GM23338 (cell line): ENCODE data around the gene PFKFB3. TPM values are rescaled to one million over a fixed set of nuclear protein-coding genes. Genes with fewer than 3 reads are reported as not detected.

ENCODE experiments used
- ATAC-seq: fragments of 200-7000 bp; cut with Tn5 transposase; 3 replicates; pipeline ENCODE4 v1.9.1; 2020
- DNase-seq: peaks from one replicate; pipeline ENCODE4 v3.0.0-alpha.2; 2015; ENCODE audit warnings: low spot score
- H2AFZ ChIP-seq: fragments of 200-600 bp; sonication (generic); 2 replicates; pipeline ENCODE4 v1.8.0; 2016; ENCODE audit warnings: antibody characterized with exemption, mild to moderate bottlenecking, moderate library complexity
- H3F3A ChIP-seq: fragments of 200-600 bp; sonication (generic); replicated peaks from 2 replicates; pipeline ENCODE4 v1.8.0; 2017; ENCODE audit warnings: antibody characterized with exemption, mixed run types, low read depth
- H3K27ac ChIP-seq: fragments of 200-600 bp; sonication (generic); 2 replicates; pipeline ENCODE4 v1.6.1; 2016; ENCODE audit warnings: low read depth
- H3K27me3 ChIP-seq: fragments of 200-600 bp; sonication (generic); 2 replicates; pipeline ENCODE4 v1.8.0; 2016; ENCODE audit warnings: mild to moderate bottlenecking, mixed run types, moderate library complexity; ENCODE audit not compliant: insufficient read depth
- H3K36me3 ChIP-seq: fragments of 200-600 bp; sonication (generic); 2 replicates; pipeline ENCODE4 v1.8.0; 2016; ENCODE audit warnings: mild to moderate bottlenecking; ENCODE audit not compliant: insufficient read depth
- H3K4me1 ChIP-seq: fragments of 200-600 bp; sonication (generic); 2 replicates; pipeline ENCODE4 v1.8.0; 2016; ENCODE audit warnings: mild to moderate bottlenecking, moderate library complexity; ENCODE audit not compliant: insufficient read depth
- H3K4me2 ChIP-seq: fragments of 200-600 bp; sonication (generic); 2 replicates; pipeline ENCODE4 v1.7.1; 2017; ENCODE audit warnings: mixed run types
- H3K4me3 ChIP-seq: fragments of 200-600 bp; sonication (generic); 2 replicates; pipeline ENCODE4 v1.6.1; 2016; ENCODE audit warnings: mixed run types
- H3K79me2 ChIP-seq: fragments of 200-600 bp; sonication (generic); replicated peaks from 2 replicates; pipeline ENCODE4 v1.8.0; 2017; ENCODE audit warnings: mild to moderate bottlenecking; ENCODE audit not compliant: insufficient read depth
- H3K9me2 ChIP-seq: fragments of 200-600 bp; sonication (generic); 2 replicates; pipeline ENCODE4 v1.8.0; 2017; ENCODE audit not compliant: insufficient read depth
- H4K20me1 ChIP-seq: fragments of 200-600 bp; sonication (generic); replicated peaks from 2 replicates; pipeline ENCODE4 v1.8.0; 2017; ENCODE audit warnings: mild to moderate bottlenecking; ENCODE audit not compliant: insufficient read depth
- H3K27ac Mint-ChIP-seq: 2 replicates; pipeline ENCODE4 v1.8.0; 2020; ENCODE audit warnings: inconsistent platforms, mild to moderate bottlenecking, moderate library complexity, mixed read lengths
- H3K27me3 Mint-ChIP-seq: 3 replicates; pipeline ENCODE4 v1.8.0; 2022; ENCODE audit warnings: low read depth, mild to moderate bottlenecking, moderate library complexity, mixed read lengths, inconsistent platforms; ENCODE audit not compliant: insufficient read depth, poor library complexity
- H3K36me3 Mint-ChIP-seq: 3 replicates; pipeline ENCODE4 v1.8.0; 2021; ENCODE audit warnings: low read depth, mild to moderate bottlenecking, inconsistent platforms, moderate library complexity, mixed read lengths
- H3K4me1 Mint-ChIP-seq: 3 replicates; pipeline ENCODE4 v1.8.0; 2020; ENCODE audit warnings: mild to moderate bottlenecking, inconsistent platforms, mixed read lengths
- H3K4me3 Mint-ChIP-seq: 3 replicates; pipeline ENCODE4 v1.8.0; 2021; ENCODE audit warnings: moderate library complexity, mild to moderate bottlenecking, inconsistent platforms, mixed read lengths
- H3K9me3 Mint-ChIP-seq: 3 replicates; pipeline ENCODE4 v1.8.0; 2020; ENCODE audit warnings: moderate library complexity, mild to moderate bottlenecking, inconsistent platforms, mixed read lengths
- CTCF ChIP-seq, 2 experiments: fragments of 200-600 bp in 1 of 2; sonication (generic) in 1 of 2; conservative IDR thresholded peaks; 2 replicates each; pipeline versions ENCODE4 v1.5.1 to v1.6.1; 2016 to 2017; ENCODE audit warnings: antibody characterized with exemption in 2 of 2, low read depth in 2 of 2, mild to moderate bottlenecking in 2 of 2, moderate library complexity in 1 of 2
- EZH2 ChIP-seq: fragments of 200-600 bp; sonication (generic); IDR thresholded peaks from one replicate; pipeline ENCODE4 v1.8.0; 2017; ENCODE audit warnings: antibody characterized with exemption, mild to moderate bottlenecking, low read depth; ENCODE audit not compliant: unreplicated experiment
- EZH2phosphoT487 ChIP-seq: fragments of 200-600 bp; sonication (generic); IDR thresholded peaks from one replicate; pipeline ENCODE4 v1.8.1; 2018; ENCODE audit warnings: antibody characterized with exemption; ENCODE audit not compliant: unreplicated experiment
- REST ChIP-seq: IDR thresholded peaks from one replicate; pipeline ENCODE4 v1.6.1; 2018; ENCODE audit warnings: antibody characterized with exemption; ENCODE audit not compliant: unreplicated experiment
- STAT1 ChIP-seq: IDR thresholded peaks from one replicate; pipeline ENCODE4 v1.6.1; 2016; ENCODE audit warnings: antibody characterized with exemption; ENCODE audit not compliant: unreplicated experiment
- ZNF114 ChIP-seq: fragments of 250-450 bp; sonication (Bioruptor Pico); IDR thresholded peaks from 2 replicates; pipeline ENCODE4 v1.5.0; 2020; ENCODE audit warnings: mild to moderate bottlenecking, moderate library complexity
- polyA plus RNA-seq: library from polyadenylated mRNA; unstranded; fragments of >200 nt; fragmentation: Nextera tagmentation; extraction: Ambion mirVana; gene quantifications from 2 replicates; pipeline ENCODE4 v1.2.1, GENCODE V29; 2016
- total RNA-seq: library from RNA; depleted of rRNA; stranded (reverse); fragments of >200 nt; shearing (Covaris generic); gene quantifications from 2 replicates; pipeline ENCODE4 v1.2.3, GENCODE V29; 2014

The PFKFB3 gene
- total and polyA plus RNA-seq, 2 experiments from 2014 or later: 9.5 to 26.8 TPM

GRCh38 chr10:6278519-6279120 lies 75.9 kb downstream of the PFKFB3 start:
- Mint-ChIP-seq H3K27me3 (peaks cover 5% of the 10 kb centered on the region), H3K36me3 (no peaks in the 10 kb centered on the region), H3K4me1 (peaks cover 18% of the 10 kb centered on the region), H3K9me3 (no peaks in the 10 kb centered on the region), H3K27ac (no peak overlapping the region), H3K4me3 (no peak overlapping the region)
- H2AFZ ChIP-seq: no peak overlapping the region
- DNase-seq: no peak
- H4K20me1 ChIP-seq: no peaks in the 10 kb centered on the region
- H3K9me2 ChIP-seq: no peaks in the 10 kb centered on the region
- no peak overlapping the region for H3K4me3 ChIP-seq
- H3K4me1 ChIP-seq: no peaks in the 10 kb centered on the region
- no peak for ATAC-seq
- no peak for TF ChIP-seq ZNF114 (CRISPR knock-in tag)
- no peak for TF ChIP-seq EZH2phosphoT487
- TF ChIP-seq CTCF (conservative IDR thresholded peaks at IDR 0.05; ENCODE audit: low read depth in 2 of 2): no peak
- H3K27ac ChIP-seq: no peak overlapping the region
- H3K27me3 ChIP-seq: no peaks in the 10 kb centered on the region
- H3K36me3 ChIP-seq: no peaks in the 10 kb centered on the region
- H3K79me2 ChIP-seq: no peaks in the 10 kb centered on the region
- H3F3A ChIP-seq: no peaks in the 10 kb centered on the region
- H3K4me2 ChIP-seq: no peak overlapping the region

GRCh38 chr10:6279540-6280267 lies 77.0 kb downstream of the PFKFB3 start:
- Histone ChIP-seq H3K27ac (no peak overlapping the region), H3K4me3 (no peak overlapping the region), H3K27me3 (no peaks in the 10 kb centered on the region), H2AFZ (no peak overlapping the region), H3K79me2 (no peaks in the 10 kb centered on the region), H3K4me2 (no peak overlapping the region), H3K9me2 (no peaks in the 10 kb centered on the region), H3K4me1 (no peaks in the 10 kb centered on the region), H3K36me3 (no peaks in the 10 kb centered on the region), H3F3A (no peaks in the 10 kb centered on the region), H4K20me1 (no peaks in the 10 kb centered on the region)
- Mint-ChIP-seq H3K27me3 (peaks cover 5% of the 10 kb centered on the region), H3K4me1 (peaks cover 18% of the 10 kb centered on the region), H3K36me3 (no peaks in the 10 kb centered on the region), H3K27ac (no peak overlapping the region), H3K4me3 (no peak overlapping the region; the same call in 2 of the 3 replicates), H3K9me3 (no peaks in the 10 kb centered on the region)
- TF ChIP-seq EZH2 (no peak), STAT1 (no peak), ZNF114 (CRISPR knock-in tag) (no peak), CTCF (conservative IDR thresholded peaks at IDR 0.05; ENCODE audit: low read depth in 2 of 2) (no peak), REST (no peak)
- DNase-seq: peak; percentile 63
- peak; percentile 81 for ATAC-seq
